ENCODE data around the gene NAPEPLD.

The NAPEPLD gene

DNA sequence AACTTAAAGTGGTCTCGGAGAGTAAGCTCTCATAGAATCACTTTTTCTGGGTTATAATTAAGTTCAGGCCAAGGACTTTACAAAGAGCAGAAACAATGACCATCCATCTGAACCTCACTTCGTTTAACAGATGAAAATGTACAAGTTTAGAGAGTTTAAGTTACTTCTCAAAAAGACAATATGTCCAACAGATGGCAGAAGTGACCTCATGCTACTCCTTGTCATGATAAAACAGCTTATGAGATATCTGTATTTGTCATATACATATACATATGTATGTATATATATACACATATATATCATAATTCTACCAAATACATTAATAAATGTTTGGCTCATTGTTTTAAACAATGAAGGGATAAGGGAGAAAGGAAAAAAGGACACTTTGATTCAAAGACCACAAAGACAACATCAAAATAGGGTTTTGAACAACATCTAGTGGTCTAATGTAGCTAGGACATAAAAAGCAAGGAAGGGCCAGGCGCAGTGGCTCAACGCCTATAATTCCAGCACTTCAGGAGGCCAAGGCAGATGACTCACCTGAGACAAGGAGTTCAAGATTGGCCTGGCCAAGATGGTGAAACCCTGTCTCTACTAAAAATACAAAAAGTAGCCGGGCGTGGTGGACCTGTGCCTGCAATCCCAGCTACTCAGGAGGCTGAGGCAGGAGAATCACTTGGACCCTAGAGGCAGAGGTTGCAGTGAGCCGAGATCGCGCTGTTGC lies 17.8 kb downstream of the NAPEPLD start:
- DNase-seq (ENCODE audit: low read depth) = no peak
- TF ChIP-seq, protein P1, sequence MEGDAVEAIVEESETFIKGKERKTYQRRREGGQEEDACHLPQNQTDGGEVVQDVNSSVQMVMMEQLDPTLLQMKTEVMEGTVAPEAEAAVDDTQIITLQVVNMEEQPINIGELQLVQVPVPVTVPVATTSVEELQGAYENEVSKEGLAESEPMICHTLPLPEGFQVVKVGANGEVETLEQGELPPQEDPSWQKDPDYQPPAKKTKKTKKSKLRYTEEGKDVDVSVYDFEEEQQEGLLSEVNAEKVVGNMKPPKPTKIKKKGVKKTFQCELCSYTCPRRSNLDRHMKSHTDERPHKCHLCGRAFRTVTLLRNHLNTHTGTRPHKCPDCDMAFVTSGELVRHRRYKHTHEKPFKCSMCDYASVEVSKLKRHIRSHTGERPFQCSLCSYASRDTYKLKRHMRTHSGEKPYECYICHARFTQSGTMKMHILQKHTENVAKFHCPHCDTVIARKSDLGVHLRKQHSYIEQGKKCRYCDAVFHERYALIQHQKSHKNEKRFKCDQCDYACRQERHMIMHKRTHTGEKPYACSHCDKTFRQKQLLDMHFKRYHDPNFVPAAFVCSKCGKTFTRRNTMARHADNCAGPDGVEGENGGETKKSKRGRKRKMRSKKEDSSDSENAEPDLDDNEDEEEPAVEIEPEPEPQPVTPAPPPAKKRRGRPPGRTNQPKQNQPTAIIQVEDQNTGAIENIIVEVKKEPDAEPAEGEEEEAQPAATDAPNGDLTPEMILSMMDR (IDR thresholded peaks at IDR 0.05; ENCODE audit: insufficient read depth, low read depth, low read length, missing control alignments) = no peak
- H3K4me3 ChIP-seq (ENCODE audit: low read depth, low read length) = no peak overlapping the region

DNA sequence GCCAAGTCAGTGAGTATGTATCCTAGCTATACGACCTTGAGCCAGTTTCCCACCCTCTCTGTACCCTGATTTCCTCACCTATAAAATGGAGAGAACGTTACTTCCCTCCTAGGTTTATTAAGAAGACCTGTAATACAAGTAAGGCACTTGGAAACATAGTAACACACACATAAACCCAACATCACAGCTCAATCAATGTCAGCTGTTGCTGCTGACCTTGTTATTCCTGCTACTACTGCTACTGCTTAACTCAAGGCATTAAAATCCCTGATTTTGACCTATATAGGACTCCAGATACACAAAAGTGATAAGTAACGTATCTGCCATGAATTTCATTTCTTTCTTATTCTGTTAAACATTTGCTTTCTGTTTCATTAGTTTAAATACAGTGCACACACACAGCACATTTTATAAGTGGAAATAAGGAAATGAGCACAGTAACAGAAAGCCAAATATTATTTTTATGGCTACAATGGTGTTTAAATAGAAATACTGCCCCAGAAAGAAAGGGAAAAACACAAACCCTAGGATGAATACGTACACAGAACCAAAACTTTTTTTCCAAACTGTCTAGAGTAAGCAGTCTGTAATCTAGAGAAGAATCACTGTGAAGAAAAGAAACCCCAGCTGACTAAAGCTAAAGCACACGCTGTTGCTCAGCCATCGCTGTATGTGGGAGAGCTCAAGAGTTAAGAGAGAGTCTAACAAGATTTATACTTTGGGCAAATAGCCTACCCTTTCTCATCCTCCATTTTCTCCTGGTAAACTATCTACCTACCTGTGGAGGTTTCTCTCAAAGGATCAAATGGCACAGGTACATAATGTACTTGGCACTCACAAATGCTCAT lies 19.0 kb downstream of the NAPEPLD start:
- TF ChIP-seq, protein P1 (IDR thresholded peaks at IDR 0.05; ENCODE audit: insufficient read depth, low read depth, low read length, missing control alignments) = no peak
- no peak overlapping the region for H3K4me3 ChIP-seq (ENCODE audit: low read depth, low read length)
- DNase-seq (ENCODE audit: low read depth) = no peak

DNA sequence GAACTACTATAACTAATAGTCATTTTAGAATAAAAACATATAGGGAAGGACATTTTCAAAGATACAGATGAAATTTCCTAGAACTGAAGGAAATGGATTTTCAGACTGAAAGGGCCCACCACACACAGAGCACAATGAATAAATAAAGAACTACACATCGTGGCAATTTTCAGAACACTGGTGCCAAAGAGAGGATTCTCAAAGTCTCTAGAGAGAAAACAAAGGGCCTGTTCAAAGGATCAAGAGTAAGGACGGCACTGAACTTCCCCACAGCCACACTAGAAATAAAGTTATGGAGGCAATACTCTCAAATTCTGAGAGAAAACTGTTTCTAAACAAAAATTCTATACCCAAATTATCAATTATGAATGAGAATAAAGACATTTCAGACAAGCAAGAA lies 21.9 kb downstream of the NAPEPLD start:
- TF ChIP-seq, protein P1 (IDR thresholded peaks at IDR 0.05; ENCODE audit: insufficient read depth, low read depth, low read length, missing control alignments) = no peak
- no peak overlapping the region for H3K4me3 ChIP-seq (ENCODE audit: low read depth, low read length)
- DNase-seq (ENCODE audit: low read depth) = no peak

DNA sequence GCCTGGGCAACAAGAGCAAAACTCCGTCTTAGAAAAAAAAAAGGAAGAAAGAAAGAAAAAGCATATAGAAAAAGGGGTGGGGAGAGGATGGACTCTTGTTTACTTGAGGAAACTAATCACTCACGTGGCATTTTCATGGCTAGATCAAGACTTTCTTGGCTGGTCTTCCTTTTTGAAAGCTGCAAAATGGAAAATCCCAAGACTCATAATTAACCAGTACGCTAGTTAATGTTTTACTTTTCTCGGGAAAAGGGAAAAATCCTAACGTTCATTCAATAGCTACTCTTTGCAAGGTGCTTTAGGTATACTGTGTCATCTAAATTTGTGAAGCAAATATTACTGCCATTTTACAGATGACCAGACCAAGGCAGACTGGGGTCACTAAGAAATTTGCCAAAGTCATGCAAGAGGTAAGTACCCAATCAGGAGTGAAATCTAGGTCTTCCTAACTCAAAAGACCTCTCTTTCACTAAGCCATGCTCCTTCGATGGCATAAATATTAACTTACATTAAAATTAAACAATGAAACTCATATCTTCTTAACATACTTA lies 24.4 kb downstream of the NAPEPLD start:
- no peak for DNase-seq (ENCODE audit: low read depth)
- TF ChIP-seq, protein P1 (IDR thresholded peaks at IDR 0.05; ENCODE audit: insufficient read depth, low read depth, low read length, missing control alignments) = no peak
- no peak overlapping the region for H3K4me3 ChIP-seq (ENCODE audit: low read depth, low read length)

DNA sequence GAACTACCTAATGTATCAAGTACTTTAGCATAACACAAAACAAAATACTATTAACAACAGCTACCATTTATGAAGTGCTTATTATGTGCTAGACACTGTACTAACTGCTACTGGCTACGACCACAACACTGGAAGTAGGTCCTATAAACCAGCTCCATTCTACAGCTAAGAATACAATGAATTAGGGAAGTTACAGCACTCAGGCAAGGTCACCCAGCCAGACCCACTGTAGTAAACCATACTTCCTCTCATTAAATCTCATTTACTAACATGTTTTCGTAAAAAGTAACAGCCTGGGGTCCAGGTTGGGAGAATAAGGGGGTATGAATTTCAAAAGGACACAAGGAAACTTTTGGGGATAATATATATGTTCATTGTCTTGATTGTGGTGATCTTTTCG lies 25.4 kb downstream of the NAPEPLD start:
- H3K4me3 ChIP-seq (ENCODE audit: low read depth, low read length) = no peak overlapping the region
- DNase-seq (ENCODE audit: low read depth) = no peak
- TF ChIP-seq, protein P1 (IDR thresholded peaks at IDR 0.05; ENCODE audit: insufficient read depth, low read depth, low read length, missing control alignments) = no peak

DNA sequence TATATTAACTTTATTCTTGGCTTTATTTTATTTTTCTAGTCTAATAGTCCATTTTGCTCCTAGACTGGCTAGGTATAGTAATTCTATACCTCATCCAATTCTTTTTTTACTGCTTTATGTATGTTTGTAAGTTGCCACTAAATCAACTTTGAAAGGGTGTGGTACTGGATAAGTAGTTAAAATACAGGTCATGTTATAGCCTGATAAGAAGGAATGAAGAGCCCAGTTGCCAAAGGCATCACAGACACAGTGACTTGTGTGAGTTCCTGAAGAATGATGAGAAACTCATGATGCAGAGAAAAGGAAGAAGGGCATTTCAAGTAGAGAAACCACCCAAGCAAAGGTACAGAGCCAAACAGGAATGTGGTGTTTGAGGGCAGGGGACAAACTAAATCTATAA lies 27.3 kb downstream of the NAPEPLD start:
- no peak overlapping the region for H3K4me3 ChIP-seq (ENCODE audit: low read depth, low read length)
- TF ChIP-seq, protein P1 (IDR thresholded peaks at IDR 0.05; ENCODE audit: insufficient read depth, low read depth, low read length, missing control alignments) = no peak
- no peak for DNase-seq (ENCODE audit: low read depth)
